ENCODE data around the gene FAM171A1. TPM values are rescaled to one million over a fixed set of nuclear protein-coding genes. Genes with fewer than 3 reads are reported as not detected.

FAM171A1 gene
- total and polyA plus RNA-seq, 2 donors = 19.6 to 19.7 TPM

- H3K27ac ChIP-seq (ENCODE audit: low read depth) = no peak overlapping the region
- no peaks in the 10 kb centered on the region for H3K4me1 ChIP-seq (ENCODE audit: insufficient read depth)
- H3K36me3 ChIP-seq (ENCODE audit: insufficient read depth) = no peaks in the 10 kb centered on the region
- H3K4me3 ChIP-seq (ENCODE audit: low read depth, low read length) = no peak overlapping the region
- WGBS = 10% methylated on average over 44 of the region's 44 CpGs
- peak; percentile 83 for DNase-seq (ENCODE audit: extremely low spot score)
These were observed 202.1 kb downstream of the FAM171A1 start for GRCh38 chr10:15168786-15169554.

GRCh38 chr10:15168291-15168785 is 202.8 kb downstream of the FAM171A1 start, which contains the start of gene NMT2:
Gene NMT2, minus strand, starts transcription at chr10:15168693. Its CDS starts 81 bp downstream, at chr10:15168612.
- Histone ChIP-seq H3K27ac (ENCODE audit: low read depth) (peak within 1 kb of the TSS; percentile 94), H3K36me3 (ENCODE audit: insufficient read depth) (no peaks in the 10 kb centered on the region), H3K4me3 (ENCODE audit: low read depth, low read length) (peak within 1 kb of the TSS; percentile 88), H3K4me1 (ENCODE audit: insufficient read depth) (no peaks in the 10 kb centered on the region)
- 1% methylated on average over 62 of the region's 70 CpGs for WGBS
- no peak for DNase-seq (ENCODE audit: extremely low spot score)

- Histone ChIP-seq H3K4me3 (ENCODE audit: low read depth, low read length) (peak overlapping the region; percentile 88), H3K4me1 (ENCODE audit: insufficient read depth) (no peaks in the 10 kb centered on the region), H3K27ac (ENCODE audit: low read depth) (peak overlapping the region; percentile 94), H3K36me3 (ENCODE audit: insufficient read depth) (no peaks in the 10 kb centered on the region)
- no peak for DNase-seq (ENCODE audit: extremely low spot score)
- 1% methylated on average over 54 of the region's 54 CpGs for WGBS
These were observed 203.4 kb downstream of the FAM171A1 start for GRCh38 chr10:15167411-15168290.

GRCh38 chr10:15166325-15166724 is 204.8 kb downstream of the FAM171A1 start:
- peak overlapping the region; percentile 88 for H3K4me3 ChIP-seq (ENCODE audit: low read depth, low read length)
- WGBS = 71% methylated on average over 2 of the region's 2 CpGs
- DNase-seq (ENCODE audit: extremely low spot score) = peak; percentile 49
- H3K27ac ChIP-seq (ENCODE audit: low read depth) = no peak overlapping the region
- H3K36me3 ChIP-seq (ENCODE audit: insufficient read depth) = no peaks in the 10 kb centered on the region
- no peaks in the 10 kb centered on the region for H3K4me1 ChIP-seq (ENCODE audit: insufficient read depth)

- no peaks in the 10 kb centered on the region for H3K36me3 ChIP-seq (ENCODE audit: insufficient read depth)
- H3K4me1 ChIP-seq (ENCODE audit: insufficient read depth) = peaks cover 3% of the 10 kb centered on the region
- 55% methylated on average over 2 of the region's 2 CpGs for WGBS
- DNase-seq (ENCODE audit: extremely low spot score) = no peak
- H3K27ac ChIP-seq (ENCODE audit: low read depth) = no peak overlapping the region
- no peak overlapping the region for H3K4me3 ChIP-seq (ENCODE audit: low read depth, low read length)
These were observed 207.7 kb downstream of the FAM171A1 start for GRCh38 chr10:15163253-15163828.

Small RNA genes within 50 kb of the gene (small RNA-seq; reads per million reads assigned to genes)
- not detected for gene AL590365.1

Other genes starting within 250 kb of the FAM171A1 start
- 41.2 TPM for gene NMT2, start 202.6 kb downstream of the FAM171A1 start, total RNA-seq
- gene NMT2, start 202.6 kb downstream of the FAM171A1 start, polyA plus RNA-seq = 14.5 TPM